ENCODE data around the gene LINC01488.

Gene LINC01488

GRCh38 chr11:69535908-69536307 lies 54.4 kb downstream of the LINC01488 start:
- no peaks in the 10 kb centered on the region for H3K36me3 ChIP-seq (ENCODE audit: insufficient read depth, low read depth, low read length)
- H3K27me3 ChIP-seq (ENCODE audit: insufficient read depth, low read length) = no peaks in the 10 kb centered on the region
- 0 out of 2 replicates have a peak, but pooled peaks cover 2% of the 10 kb centered on the region for H3K4me1 ChIP-seq (ENCODE audit: insufficient read depth, low read length)
- H3K9ac ChIP-seq (ENCODE audit: low read depth, low read length) = no peak overlapping the region
- no peaks in the 10 kb centered on the region for H3K9me3 ChIP-seq (ENCODE audit: insufficient read depth, low read depth, low read length)
- no peak overlapping the region for H3K27ac ChIP-seq (ENCODE audit: low read length)
- H3K4me3 ChIP-seq (ENCODE audit: low read length) = no peak overlapping the region

- Histone ChIP-seq H3K27ac (ENCODE audit: low read length) (no peak overlapping the region), H3K9me3 (ENCODE audit: insufficient read depth, low read depth, low read length) (no peaks in the 10 kb centered on the region), H3K4me1 (ENCODE audit: insufficient read depth, low read length) (0 out of 2 replicates have a peak, but pooled peaks cover 2% of the 10 kb centered on the region), H3K4me3 (ENCODE audit: low read length) (no peak overlapping the region), H3K9ac (ENCODE audit: low read depth, low read length) (no peak overlapping the region), H3K36me3 (ENCODE audit: insufficient read depth, low read depth, low read length) (no peaks in the 10 kb centered on the region), H3K27me3 (ENCODE audit: insufficient read depth, low read length) (no peaks in the 10 kb centered on the region)
These were observed 54.9 kb downstream of the LINC01488 start for GRCh38 chr11:69536406-69536805.

DNA sequence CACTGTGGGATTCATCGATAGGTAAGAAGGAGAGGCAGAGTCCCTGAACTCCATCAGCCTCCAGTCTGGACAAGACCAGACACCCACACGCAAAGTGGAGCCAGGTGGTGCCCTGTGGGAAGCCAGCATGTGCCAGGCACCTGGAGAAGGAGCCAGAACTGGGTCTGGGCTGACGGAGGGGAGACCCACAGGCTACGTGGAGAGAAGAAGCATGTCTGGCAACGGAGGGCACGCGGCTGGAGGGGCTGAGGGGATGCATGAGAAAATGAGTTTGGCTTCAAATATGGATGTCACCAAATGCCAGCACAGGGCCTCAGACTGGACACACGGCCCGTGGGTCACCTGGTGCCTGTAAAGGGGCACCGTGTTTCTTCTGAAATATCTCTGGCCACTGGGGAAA lies 55.7 kb downstream of the LINC01488 start:
- Histone ChIP-seq H3K27me3 (ENCODE audit: insufficient read depth, low read length) (no peaks in the 10 kb centered on the region), H3K4me3 (ENCODE audit: low read length) (no peak overlapping the region)

DNA sequence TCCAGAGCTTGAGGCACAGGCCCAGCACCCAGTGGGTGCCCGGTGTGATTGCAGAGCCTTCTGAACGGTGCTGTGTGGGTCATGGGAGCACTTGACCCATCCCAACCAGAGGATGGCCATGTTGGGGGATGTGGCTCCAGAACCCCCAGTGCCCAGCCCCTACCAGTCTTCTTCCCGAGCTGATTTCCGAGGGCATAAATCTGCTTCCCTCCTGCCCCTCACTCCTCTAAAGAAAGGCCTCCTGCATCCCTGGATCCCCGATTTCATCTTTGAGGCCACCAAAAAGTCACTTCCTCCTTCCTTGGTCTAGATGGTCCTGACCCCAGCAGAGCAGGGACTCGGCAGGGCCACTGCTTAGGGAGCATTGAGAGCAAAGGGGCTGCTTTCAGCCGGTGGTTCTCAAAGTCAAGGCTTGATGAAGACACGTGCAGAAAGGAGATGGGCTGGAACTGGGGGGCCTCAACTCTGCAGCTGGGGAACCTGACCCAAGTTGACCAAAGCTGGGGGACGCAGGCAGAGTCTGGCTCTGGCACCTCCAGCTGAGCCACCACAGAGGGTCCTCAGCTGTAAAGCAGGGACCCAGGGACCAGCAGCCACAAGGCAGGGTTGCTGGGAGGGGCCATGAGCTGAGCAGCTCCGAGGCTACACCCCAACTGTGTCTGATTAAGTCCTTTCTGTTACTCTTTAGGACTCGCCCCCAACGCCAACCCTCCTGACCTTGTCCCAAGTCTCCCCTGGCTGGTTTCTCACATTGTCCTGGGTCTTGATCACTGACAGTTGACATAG lies 56.6 kb downstream of the LINC01488 start:
- Histone ChIP-seq H3K36me3 (ENCODE audit: insufficient read depth, low read depth, low read length) (no peaks in the 10 kb centered on the region), H3K9ac (ENCODE audit: low read depth, low read length) (no peak overlapping the region), H3K4me1 (ENCODE audit: insufficient read depth, low read length) (0 out of 2 replicates have a peak, but pooled peaks cover 2% of the 10 kb centered on the region), H3K27ac (ENCODE audit: low read length) (no peak overlapping the region), H3K27me3 (ENCODE audit: insufficient read depth, low read length) (no peaks in the 10 kb centered on the region), H3K4me3 (ENCODE audit: low read length) (no peak overlapping the region), H3K9me3 (ENCODE audit: insufficient read depth, low read depth, low read length) (no peaks in the 10 kb centered on the region)

More for the DNA sequence above, 55.7 kb downstream of the LINC01488 start:
- Histone ChIP-seq H3K9ac (ENCODE audit: low read depth, low read length) (no peak overlapping the region), H3K36me3 (ENCODE audit: insufficient read depth, low read depth, low read length) (no peaks in the 10 kb centered on the region), H3K27ac (ENCODE audit: low read length) (no peak overlapping the region), H3K9me3 (ENCODE audit: insufficient read depth, low read depth, low read length) (no peaks in the 10 kb centered on the region), H3K4me1 (ENCODE audit: insufficient read depth, low read length) (0 out of 2 replicates have a peak, but pooled peaks cover 2% of the 10 kb centered on the region)

GRCh38 chr11:69538854-69539253 lies 57.4 kb downstream of the LINC01488 start:
- H3K36me3 ChIP-seq (ENCODE audit: insufficient read depth, low read depth, low read length) = no peaks in the 10 kb centered on the region
- no peak overlapping the region for H3K27ac ChIP-seq (ENCODE audit: low read length)
- no peaks in the 10 kb centered on the region for H3K9me3 ChIP-seq (ENCODE audit: insufficient read depth, low read depth, low read length)
- H3K4me1 ChIP-seq (ENCODE audit: insufficient read depth, low read length) = 0 out of 2 replicates have a peak, but pooled peaks cover 2% of the 10 kb centered on the region
- H3K4me3 ChIP-seq (ENCODE audit: low read length) = no peak overlapping the region
- H3K9ac ChIP-seq (ENCODE audit: low read depth, low read length) = no peak overlapping the region
- no peaks in the 10 kb centered on the region for H3K27me3 ChIP-seq (ENCODE audit: insufficient read depth, low read length)

DNA sequence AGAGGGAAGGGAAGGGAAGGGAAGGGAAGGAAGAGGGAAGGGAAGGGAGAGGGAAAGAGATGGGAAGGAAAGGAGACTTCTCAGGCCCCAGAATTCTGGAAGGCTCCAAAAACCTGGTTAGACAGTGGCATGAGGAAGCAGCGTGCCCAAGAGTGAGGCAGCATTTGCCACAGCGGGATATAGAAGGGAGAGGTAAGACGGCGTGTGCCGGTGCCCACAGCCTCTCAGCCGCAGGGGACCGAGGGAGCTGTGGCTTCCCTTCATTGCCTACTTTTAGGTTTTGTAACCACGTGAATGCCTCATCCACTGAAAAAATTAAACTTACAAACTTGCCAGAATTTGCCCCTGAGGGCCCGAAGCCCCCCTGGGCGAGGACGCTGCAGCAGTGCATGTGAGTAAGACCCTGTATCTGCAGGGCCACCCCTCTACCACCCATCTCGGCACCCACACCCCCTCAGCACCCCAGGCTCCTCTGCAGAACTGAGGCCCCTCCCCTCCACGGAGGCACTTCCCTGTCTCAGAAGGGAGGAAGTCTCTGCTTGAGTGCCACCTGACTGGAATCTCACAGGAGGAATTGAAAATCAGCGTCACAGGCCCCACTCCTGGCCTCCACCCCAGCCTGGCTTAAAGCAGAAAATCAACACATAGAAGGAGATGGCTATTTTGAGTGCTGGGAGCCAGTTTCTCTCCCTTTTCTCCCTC lies 58.1 kb downstream of the LINC01488 start:
- H3K36me3 ChIP-seq (ENCODE audit: insufficient read depth, low read depth, low read length) = no peaks in the 10 kb centered on the region
- H3K27me3 ChIP-seq (ENCODE audit: insufficient read depth, low read length) = no peaks in the 10 kb centered on the region
- no peaks in the 10 kb centered on the region for H3K9me3 ChIP-seq (ENCODE audit: insufficient read depth, low read depth, low read length)
- H3K4me3 ChIP-seq (ENCODE audit: low read length) = no peak overlapping the region
- H3K4me1 ChIP-seq (ENCODE audit: insufficient read depth, low read length) = 0 out of 2 replicates have a peak, but pooled peaks cover 2% of the 10 kb centered on the region
- H3K27ac ChIP-seq (ENCODE audit: low read length) = no peak overlapping the region
- no peak overlapping the region for H3K9ac ChIP-seq (ENCODE audit: low read depth, low read length)

DNA sequence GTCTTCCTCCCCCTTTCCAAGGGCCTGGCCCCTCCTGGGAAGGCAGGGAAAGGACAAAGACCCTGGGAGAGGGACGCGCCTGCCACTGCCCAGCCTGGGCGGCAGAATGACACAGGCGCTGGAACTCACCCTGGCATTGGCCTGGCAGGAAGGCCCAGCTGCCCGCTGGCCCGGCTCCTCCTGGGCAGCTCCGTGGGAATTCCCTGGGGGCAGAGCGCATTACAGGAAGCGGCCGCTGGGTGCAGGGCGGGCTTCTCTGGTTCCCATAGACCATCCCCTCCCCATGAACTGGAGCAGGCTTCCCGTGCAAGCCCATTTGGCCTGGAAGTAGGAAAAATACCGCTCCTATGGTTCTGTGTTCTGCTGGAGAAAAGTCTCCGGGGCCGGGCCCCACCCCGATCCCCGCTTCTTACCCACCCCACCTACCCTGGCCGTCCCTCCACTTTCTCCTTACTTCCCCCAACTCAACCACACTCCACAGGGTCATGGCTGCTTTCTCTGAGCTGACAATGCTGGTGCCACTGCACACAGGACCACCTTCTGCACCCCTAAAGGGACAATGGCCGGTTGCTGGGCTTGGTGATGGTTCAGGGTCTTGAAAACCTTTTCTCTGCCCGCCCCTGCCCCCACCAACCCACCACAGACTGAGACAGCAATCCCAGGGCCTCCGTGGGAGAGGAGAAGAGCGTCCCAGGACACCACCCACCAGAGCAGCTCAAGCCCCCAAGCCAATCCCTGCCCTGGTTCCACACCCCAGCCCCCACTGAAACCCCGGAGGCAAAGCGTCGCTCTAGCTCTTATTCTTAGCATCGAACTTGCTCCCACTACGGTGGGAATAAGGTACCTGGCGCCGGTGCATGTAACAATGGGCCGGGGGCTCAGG lies 58.9 kb downstream of the LINC01488 start:
- Histone ChIP-seq H3K27me3 (ENCODE audit: insufficient read depth, low read length) (no peaks in the 10 kb centered on the region), H3K4me1 (ENCODE audit: insufficient read depth, low read length) (0 out of 2 replicates have a peak, but pooled peaks cover 2% of the 10 kb centered on the region), H3K9ac (ENCODE audit: low read depth, low read length) (no peak overlapping the region), H3K4me3 (ENCODE audit: low read length) (no peak overlapping the region), H3K9me3 (ENCODE audit: insufficient read depth, low read depth, low read length) (no peaks in the 10 kb centered on the region), H3K27ac (ENCODE audit: low read length) (no peak overlapping the region), H3K36me3 (ENCODE audit: insufficient read depth, low read depth, low read length) (no peaks in the 10 kb centered on the region)

GRCh38 chr11:69541001-69541285 lies 59.5 kb downstream of the LINC01488 start:
- Histone ChIP-seq H3K4me1 (ENCODE audit: insufficient read depth, low read length) (0 out of 2 replicates have a peak, but pooled peaks cover 2% of the 10 kb centered on the region), H3K4me3 (ENCODE audit: low read length) (no peak overlapping the region), H3K9ac (ENCODE audit: low read depth, low read length) (no peak overlapping the region), H3K36me3 (ENCODE audit: insufficient read depth, low read depth, low read length) (no peaks in the 10 kb centered on the region), H3K27ac (ENCODE audit: low read length) (no peak overlapping the region), H3K27me3 (ENCODE audit: insufficient read depth, low read length) (no peaks in the 10 kb centered on the region), H3K9me3 (ENCODE audit: insufficient read depth, low read depth, low read length) (no peaks in the 10 kb centered on the region)

DNA sequence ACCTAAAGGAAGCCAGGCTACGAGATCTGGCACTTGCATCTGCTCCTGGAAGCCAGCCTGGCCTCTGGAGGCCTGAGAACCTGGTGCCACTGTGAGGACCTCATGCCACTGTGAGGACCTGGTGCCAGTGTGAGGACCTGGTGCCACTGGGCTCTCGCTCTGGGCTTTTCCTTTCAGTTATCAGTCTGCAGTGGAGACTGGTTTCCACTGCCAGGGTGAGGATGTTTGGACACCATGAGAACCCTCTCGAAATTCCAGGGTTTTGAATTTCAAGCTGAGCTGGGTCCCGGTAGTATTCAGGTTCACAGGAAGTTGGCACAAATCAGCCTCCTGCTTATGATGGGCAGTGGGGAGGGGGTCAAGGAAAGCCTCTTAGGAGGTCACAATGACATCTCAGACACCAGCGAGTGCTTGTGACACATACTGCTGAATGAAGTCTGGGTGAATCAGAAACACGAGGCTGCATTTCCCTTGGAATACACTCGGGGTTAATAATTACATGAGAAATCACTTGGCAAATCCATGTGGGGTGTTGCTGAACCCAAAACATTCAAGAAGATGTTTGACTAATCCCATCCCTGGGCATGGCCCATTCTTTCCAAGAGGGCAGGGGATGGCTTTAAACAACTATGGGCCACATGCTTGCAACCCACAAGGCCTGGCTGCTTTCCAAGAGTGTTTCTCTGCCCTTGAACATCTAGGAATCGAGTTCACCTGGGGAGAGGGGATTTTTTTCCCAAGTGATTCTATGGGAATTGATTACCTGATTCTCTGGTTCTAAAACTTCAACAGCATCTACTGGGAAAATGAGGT lies 60.2 kb downstream of the LINC01488 start:
- Histone ChIP-seq H3K4me1 (ENCODE audit: insufficient read depth, low read length) (0 out of 2 replicates have a peak, but pooled peaks cover 2% of the 10 kb centered on the region), H3K4me3 (ENCODE audit: low read length) (no peak overlapping the region), H3K36me3 (ENCODE audit: insufficient read depth, low read depth, low read length) (no peaks in the 10 kb centered on the region), H3K9me3 (ENCODE audit: insufficient read depth, low read depth, low read length) (no peaks in the 10 kb centered on the region), H3K9ac (ENCODE audit: low read depth, low read length) (no peak overlapping the region), H3K27me3 (ENCODE audit: insufficient read depth, low read length) (no peaks in the 10 kb centered on the region), H3K27ac (ENCODE audit: low read length) (no peak overlapping the region)

DNA sequence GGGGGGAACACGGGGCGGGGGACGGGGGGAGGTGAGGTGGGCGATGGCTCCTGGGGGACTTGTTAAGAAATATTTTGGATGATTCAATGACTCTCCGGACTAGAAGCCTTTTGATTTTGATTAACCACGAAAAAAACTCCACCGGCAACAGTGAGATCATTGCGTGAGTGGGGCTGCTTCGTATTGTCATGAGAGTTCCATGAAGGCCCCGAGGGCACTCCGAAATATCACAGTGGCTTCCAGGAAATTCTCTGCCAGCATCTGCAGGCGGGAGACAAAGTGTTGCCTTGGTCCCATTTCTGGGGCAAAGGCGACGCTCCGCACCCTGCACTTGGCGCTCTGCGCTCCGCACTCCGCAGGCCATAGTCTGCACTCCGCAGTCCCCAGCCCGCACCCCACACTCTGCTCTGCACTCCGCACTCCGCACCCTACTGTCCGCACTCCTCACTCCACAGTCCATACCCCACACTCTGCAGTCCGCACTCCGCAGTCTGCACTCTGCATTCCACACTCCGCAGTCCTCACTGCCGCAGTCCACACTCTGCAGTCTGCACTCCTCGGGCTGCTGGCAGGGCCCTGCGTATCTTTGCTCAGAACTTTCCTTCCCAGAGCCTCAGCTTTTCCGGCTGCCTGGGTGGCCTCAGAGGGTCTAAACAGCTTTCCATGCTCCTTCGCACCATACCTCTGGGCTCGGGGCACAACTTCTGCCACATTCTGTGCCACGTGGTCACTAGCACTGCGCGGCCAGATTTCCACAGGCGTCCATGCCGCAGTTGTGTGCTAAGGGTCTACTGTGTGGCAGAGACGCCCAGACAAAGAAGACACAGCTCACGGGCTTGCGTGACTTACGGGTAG lies 61.1 kb downstream of the LINC01488 start:
- Histone ChIP-seq H3K4me1 (ENCODE audit: insufficient read depth, low read length) (0 out of 2 replicates have a peak, but pooled peaks cover 2% of the 10 kb centered on the region), H3K9me3 (ENCODE audit: insufficient read depth, low read depth, low read length) (no peaks in the 10 kb centered on the region), H3K27me3 (ENCODE audit: insufficient read depth, low read length) (no peaks in the 10 kb centered on the region), H3K4me3 (ENCODE audit: low read length) (no peak overlapping the region), H3K9ac (ENCODE audit: low read depth, low read length) (no peak overlapping the region), H3K27ac (ENCODE audit: low read length) (no peak overlapping the region), H3K36me3 (ENCODE audit: insufficient read depth, low read depth, low read length) (no peaks in the 10 kb centered on the region)
